Effector CD8-positive, alpha-beta T cell (primary cell): Measurements from ENCODE around the gene MST1R.

ENCODE experiments used
- DNase-seq: peaks from one replicate; lab custom pipeline; 2025; lab: John Stamatoyannopoulos, UW

MST1R gene

DNA sequence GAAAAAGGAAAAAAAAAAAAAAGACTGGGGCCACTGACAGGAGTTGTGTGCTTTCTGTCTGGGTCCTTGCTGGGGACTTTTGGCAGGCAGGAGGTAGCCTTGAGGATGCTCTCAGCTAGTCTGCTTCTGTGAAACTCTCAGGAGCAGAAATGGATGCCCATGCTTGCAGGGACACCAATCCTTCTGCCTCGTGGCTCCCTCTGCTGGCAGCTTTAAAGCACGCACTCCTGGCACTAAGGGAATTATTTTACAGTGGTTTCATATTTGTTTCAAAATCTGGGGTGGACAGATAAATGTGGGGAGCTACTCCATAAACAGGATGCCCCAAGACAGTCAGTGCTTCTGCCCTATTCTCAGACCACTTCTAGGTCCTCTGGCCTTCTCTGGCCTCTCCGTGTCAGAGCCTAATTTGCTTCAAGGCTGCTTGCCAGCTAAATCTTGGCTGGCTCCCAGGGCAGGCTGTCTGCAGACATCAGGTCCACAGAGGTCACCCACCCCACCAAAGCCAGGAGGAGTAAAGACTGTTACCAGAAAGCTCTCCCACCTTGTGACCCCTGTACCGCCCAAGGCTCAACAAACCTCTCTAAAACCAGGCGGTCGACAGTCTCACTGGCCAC is 64.4 kb downstream of the MST1R start:
- peak; percentile 62 for DNase-seq
